ENCODE measurements around the gene NECAB2.

Gene NECAB2

DNA sequence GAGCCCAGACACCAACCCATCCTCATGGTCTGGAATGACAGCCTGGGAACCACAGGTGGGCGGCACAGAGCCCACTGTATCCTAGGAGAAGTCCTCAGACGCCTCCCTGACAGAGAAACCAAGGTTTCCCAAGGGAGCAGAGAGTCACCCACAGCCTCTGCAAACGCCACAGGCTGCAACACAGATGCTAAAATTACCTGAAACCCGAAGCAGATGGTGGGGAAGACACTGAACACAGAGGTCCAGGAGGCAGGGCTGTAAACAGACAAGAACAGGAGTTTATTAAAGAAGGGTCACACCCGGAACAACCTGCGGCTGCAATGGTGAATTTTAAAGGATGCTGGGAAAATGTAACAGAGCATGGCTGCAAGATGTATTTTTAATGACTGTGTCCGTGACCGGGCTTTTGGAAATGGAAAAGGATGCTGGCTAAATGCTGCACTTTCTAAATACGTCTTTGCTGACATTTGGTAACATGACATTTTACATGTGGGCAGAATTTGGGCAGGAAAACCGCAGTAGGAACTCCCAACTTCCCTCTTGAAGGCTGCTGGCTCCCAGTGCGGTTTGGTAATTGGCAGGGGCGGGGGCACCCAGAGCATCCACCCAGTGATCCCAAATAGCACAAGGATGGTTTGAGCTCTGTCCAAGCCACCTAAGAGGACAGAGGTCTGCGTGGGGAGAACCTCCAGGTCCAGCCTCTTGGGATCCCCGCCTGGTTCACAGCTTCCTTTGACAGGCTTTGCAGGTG, 61.4 kb downstream of the NECAB2 start:
- no peak for DNase-seq

DNA sequence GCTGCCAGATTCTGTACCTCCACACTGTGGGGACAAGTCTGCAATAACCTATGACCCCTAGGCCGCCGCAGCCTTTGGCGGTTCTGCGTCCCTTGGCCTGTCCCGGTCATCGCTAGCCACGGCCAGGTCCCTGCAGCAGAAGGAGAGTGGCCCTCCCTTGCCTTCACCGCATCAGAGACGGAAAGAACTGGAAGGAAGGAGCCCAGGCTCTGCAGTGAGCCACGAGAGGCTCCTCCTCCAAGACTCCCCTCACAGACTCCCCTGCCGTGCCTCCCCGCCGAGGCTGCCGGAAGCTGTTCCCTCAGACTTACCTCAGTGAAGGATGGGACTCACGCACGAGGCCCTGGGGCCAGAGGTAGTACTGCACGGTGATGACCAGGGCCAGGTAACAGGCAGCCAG, 63.5 kb downstream of the NECAB2 start:
- DNase-seq: no peak

DNA sequence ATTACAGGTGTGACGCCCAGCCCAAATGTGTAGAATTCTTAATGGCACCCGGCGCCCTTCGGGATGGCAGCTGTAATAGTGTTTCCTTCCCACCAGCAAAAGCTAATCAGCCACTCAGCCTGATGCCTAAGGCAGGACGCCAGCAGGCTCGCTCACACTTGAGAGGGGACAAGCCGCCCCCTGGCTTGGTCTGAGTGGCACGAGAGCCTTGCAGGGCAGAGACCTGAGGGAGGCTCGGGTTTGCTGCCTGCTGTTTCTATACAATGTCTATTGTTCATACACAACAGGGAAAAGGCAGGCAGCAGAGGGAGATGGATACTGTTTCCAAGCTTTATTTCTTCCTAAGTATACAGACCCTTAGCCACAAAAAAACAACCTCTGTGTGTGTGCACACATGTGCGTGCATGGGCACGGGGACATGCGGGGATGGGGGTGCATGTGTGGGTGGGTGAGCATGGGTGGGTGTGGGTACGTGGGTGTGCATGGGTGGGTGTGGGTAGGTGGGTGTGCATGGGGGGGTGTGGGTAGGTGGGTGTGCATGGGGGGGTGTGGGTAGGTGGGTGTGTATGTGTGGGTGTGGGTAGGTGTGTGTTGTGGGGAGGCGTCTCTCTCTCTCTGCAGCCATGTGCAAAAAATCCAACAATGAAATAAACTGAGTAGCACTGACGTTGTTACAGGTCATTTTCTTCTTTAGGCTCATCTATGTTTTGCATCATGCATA, 64.6 kb downstream of the NECAB2 start:
- no peak for DNase-seq

DNA sequence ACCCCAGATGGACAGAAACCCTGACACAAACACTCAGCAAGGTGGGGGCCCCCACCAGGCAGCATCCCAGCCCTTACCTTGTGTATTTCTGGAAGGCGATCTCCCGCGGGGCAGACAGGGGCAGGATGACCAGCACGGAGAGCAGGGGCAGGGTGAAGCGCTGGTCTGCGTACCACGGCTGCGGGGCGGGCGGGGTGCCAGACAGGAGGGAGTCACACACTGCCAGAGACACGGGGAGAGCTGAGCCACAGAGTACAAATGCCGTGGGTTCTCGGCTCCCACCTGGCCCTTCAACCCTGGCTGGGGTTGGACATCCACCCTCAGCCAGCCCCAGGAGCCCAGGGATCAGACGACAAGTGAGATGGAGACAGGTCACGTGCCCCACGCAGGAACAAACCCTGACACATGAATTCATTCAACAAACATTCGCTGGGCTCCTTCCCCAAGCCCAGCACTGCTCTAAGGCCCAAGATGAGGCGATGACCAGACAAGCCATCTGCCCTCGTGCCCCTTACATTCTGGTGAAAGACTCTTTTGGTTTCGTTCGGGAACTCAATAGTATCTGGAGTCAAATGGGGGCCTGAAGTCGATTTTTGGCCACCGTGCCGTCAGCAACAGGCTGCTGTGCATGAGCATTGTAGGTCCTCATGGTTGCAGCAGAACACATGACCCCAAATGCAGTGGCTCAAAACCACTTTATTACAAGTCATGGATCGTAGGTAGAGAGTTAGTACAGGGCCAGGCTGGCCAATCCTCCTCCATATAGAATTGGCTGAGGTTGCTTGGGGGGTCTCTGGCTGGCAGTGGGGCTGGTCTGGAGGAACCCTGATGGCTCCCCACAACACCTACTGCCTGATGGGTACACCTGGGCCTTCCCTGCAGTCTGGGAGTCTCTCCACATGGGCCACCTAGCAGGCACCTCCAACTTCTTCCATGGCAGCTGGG, 65.5 kb downstream of the NECAB2 start:
- DNase-seq: no peak

DNA sequence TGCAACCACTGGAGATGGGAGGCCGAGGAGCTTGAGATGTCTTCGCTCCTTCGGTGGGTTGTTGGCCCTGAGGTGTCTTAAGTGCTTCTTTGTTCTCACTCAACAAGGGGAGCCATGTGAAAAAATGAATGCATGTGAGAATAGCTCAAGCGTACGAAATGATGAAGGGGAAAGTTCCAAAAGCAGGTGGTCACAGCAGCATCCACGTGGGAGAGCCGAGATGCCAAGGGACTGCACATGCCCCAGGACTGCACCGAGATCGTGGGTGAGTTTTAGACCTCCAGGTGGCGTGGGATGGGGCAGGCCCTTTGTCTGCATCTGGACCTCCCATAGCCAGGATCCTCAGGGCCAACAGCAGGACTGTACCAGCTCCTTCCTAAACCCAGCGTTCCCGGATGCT, 66.5 kb downstream of the NECAB2 start:
- DNase-seq: no peak

DNA sequence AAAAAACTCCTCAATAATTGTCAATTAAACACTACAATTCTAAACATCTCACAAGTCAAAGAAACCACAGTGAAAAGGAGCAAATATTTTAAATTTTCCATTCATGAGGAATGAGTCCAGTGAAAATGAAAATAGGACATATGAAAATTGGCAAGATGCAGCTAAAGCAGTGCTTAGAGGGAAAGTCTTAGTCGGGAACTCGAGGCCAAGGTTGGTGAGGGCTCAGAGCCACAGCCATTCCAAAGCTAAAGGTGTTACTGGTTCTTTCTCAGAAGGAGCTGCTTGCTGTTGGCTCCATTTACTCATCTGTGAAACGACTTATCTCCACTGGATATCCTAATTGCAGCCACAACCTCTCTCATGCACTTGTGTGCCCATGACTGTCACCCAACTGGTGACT, 68.1 kb downstream of the NECAB2 start:
- DNase-seq: no peak

DNA sequence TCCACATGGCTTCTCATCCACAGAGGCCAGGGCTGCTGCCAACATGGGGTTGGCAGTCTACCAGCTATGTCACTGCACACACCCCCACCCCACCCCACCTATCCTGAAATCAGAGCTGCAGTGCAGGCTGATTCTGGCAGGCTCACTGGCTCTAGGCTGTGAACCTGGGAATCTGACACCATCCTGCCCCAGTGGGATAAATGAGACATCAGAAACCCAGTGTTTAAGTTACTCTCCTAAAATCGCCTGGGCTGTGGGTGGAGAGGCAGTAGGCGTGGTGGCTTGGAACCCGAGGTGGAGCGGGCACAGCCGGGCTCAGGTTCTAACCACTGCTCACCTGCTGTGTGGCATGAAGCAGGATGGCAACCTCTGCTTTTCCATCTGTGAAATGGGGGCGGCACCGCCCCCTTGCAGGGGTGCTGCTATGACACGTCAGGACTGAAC, 69.0 kb downstream of the NECAB2 start:
- no peak for DNase-seq

DNA sequence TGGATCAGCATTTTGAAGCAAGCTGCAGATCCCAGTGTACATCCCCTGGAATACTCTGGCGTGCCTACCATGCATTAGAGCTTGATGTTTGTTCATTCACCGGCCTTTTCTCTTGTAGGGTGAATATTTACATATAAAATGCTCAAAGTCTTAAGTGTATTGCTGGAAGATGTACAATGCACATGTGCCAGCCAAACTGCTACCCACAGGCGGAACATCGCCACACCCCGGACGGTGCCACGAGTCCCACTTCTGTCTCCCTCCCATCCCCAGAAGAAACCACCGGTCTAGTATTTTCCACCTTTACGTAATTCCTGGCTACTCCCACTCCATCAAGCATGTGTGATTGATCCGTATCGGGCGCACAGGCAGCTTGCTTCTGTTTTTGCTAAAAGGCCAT, 70.4 kb downstream of the NECAB2 start:
- no peak for DNase-seq

DNA sequence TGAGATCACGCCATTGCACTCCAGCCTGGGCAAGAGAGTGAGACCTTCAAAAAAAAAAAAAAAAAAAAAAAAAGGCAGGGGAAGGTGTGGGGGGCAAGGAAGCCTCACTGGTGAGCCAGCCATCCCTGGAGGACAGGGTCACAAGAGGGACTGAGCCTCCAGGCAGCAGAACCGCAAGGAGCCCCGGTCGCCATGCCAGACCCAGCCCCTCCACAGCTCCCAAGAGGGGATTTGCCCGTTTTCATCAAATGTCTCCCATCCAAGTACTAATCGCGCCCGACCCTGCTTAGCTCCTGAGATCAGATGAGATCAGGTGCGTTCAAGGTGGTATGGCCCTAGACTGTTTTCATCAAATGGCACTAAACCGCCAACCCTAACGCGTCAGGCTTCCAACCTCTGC, 71.7 kb downstream of the NECAB2 start:
- DNase-seq: no peak

DNA sequence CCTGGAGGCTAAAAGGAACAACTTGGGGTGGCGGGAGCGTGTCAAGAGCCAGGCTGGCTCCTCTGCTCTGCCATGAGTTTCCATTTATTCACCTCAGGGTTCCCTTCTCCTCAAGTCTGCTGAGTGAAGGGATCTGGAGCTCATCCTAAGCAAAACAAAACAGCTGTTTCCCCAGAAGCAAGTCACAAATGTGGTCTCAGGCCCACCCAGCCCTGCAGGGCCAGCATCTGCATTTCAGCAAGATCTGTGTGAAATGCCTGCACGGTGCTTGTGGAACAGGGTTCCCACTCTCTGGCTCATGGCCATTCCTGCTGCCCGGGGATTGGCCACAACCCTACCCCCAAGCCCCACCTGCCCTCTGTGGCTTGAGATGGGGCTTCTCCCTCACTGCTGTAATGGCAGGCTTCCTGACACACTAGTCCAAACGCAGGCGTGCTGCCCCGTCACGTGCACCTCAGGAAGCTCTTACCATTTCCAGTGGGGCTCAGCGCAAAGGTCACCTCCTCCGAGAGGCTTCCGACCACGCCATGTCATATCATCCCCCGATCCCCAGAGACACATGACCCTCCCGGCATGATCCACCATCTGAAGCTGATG, 72.3 kb downstream of the NECAB2 start:
- DNase-seq: no peak

DNA sequence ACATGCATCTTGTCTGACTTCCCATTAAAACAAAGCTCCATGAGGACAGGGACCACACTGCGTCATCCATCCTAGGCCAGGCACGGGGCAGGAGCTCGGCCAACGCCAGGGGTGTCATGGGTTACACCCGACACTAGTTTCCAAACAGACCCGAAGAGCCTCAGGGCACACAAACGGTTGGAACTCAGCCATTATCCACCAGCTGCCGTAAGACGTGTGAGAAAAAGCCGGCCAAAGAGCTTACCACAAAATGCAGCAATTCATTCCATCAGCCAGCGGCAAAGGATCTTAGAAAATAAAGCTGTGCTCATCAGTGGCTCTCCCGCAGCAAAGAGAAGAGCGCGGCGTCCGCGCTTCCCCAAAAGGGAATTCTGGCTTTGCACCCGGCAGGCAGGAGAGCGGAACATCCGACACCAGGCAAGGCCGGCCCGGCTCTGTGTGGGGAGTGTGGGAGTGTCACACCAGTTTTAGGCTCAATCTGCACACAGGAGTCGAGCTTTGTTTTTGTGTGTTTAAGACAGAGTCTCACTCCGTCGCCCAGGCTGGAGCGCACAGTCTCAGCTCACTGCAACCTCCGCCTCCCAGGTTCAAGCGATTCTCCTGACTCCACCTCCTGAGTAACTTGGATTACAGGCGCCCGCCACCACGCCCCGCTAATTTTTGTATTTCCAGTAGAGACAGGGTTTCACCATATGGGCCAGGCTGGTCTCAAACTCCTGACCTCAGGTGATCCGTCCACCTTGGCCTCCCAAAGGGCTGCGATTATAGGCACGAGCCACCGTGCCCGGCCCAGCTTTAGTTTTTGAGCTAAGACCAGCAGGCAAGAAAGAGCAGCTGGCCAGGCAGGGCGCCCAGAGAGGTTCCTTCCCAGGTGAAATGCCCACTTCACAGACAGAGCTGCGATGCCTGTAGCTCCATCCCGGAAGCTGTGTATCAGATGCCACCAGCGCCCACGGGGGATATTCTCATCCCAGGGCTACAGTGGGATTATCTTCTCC, 73.1 kb downstream of the NECAB2 start:
- no peak for DNase-seq

DNA sequence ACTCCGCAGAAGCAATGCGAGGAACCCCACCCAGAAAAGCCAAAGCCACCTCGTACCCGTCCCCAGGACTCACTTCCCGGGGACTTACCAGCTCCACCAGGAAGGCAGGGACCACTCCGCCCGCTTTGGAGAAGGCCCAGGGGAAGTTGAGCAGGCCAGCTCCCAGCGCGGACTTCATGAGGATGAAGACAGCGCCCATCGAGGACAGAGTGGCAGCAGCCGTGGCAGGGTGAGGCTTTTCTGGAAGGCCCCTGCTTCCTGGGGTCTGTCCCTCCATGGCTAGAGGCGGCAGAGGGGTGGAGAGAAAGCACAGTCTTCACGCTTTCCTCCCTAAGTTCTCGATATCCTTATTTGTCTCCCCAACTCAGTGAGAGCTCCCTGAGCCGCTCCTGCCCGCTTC, 73.8 kb downstream of the NECAB2 start:
- no peak for DNase-seq

DNA sequence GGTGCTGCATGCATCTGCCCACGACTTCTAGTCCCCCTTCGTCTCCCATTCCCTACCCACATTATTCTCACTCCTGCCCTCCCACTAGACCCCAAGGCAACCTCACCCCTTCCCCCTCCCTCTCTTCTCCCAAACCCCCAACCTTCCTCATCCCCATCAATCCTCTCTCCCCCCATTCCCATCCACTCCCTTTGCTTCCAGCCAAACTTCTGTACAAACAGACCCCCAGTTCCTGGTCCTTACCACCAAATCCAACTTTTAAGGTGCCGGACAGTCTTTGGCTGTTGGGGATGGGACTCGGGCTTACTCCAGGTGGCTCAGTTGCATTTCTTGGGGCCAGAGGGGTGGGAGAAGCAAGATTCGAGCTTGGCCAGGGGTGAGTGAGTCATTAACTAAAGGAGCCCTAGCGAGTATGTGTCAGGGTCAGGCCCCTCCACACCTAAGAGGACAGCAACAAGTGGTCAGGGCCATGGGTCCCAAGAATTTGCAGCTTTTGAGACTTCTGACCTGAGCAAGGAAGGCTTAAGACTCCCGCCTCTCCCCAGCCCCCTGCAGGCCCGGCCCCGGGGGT, 74.3 kb downstream of the NECAB2 start, which contains the start of gene SLC38A8:
TSS of gene SLC38A8 (minus strand) at position 488 of the 571 bp plus-strand sequence. CDS start 638 bp downstream, outside the sequence.
- no peak for DNase-seq

DNA sequence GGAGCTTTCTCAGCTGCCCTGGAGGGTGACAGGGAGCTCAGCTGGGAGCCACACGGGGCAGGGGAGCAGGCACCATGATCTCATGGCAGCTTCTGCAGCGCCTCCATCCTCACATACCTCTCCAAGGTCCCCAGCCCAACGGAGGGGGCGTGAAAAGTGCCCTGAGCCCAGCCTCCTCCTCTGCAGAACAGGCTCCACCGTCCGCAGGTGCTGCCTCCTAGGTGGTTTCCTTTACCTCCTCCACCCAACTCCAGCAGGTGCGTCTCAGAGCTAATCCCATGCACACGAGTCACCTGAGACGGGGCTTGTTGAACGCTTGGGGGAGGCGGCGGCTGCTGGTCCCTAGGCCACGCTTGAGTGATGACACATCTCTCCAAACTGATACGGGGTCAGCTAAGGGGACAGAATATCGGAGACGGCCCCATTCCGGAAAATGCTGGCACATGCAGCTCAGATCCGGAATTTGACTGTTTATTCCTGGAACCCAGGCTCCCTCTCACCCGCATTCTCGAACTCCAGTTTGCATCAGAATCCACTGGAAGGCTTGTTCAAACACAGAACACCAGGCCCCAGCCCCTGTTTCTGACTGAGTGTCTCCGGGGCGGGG, 74.9 kb downstream of the NECAB2 start:
- no peak for DNase-seq

DNA sequence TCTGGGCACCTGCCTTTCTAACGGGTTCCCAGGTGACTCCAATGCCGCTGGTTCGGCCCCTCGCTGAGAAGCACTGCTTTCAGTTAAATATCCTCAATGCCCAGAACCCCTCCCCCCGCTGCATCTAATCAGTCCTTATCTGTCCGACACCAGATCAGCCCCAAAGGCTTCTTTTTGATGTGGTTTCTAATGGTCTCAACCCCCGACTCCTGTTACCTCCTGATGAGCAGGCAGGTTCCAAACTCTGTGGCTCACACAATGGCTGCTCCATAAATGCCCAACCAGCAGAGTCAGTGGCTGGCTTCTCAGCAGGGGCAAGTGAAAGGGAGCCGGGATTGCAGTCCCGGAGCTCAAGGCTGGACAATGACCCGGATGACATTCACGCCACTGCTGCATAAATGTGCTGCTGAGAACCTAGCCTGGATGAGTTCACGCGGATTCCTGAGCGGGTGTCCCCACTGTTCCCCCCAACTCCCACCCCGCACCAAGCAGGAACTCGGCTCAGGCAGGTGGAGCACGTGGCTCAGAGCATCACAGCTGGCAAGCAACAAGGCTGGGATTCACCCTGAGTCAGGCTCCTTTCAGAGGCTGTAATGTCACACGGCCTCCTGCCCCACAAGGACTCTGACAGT, 75.6 kb downstream of the NECAB2 start:
- DNase-seq: no peak

DNA sequence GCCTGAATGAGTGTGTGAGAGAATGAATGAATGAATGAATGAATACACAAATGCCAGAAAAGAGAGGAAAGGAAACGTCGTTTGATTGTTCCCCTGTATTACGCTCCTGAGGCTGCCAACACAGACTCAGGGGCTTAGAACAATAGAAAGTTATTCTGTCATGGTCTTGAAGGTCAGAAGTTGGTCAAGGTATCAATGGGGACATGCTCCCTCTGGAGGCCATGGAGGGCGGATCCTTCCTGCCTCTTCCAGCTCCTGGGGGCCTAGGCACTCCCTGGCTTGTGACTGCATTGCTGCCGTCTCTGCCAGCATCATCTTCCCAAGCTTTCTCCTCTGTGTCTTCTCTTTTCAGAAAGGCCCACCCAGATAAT, 76.1 kb downstream of the NECAB2 start:
- no peak for DNase-seq

DNA sequence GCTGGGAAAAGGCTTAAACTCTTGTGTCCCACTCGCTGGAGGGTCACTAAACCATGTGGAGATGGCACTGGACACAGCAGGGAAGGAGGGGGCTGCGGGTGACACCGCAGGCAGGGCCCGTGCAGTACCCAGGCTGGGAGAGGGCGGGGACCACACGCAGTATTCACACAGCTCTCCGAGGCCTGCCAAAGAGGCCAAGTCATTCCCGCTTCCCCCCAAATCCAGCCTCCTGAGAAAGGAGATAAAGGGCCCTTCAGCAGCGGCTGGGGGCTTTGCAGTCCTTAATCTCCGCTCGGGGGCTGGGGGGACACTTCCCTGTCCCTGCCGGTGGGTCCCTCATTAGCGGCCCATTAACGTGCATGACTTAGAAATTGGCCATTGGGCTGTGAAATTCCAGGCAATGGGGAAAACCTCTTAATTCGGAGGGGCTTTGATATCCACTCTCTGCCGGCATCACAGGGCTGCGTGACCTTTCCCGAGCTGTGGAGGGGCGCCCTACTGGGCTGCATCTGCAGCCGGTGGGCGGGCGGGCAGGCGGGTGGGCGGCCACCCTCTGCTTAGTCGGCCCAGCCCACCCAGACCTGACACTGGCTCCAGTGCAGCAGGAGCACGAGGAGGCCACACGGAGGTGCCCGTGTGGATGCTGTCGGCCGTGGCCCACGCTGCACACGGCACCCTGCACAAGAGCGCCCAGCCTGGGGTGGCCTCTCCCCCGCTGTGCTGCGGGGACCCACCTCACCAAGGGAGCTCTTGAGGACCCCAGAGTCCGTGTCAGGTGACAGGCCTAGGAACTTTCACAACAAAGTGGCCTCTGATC, 77.2 kb downstream of the NECAB2 start:
- DNase-seq: no peak

DNA sequence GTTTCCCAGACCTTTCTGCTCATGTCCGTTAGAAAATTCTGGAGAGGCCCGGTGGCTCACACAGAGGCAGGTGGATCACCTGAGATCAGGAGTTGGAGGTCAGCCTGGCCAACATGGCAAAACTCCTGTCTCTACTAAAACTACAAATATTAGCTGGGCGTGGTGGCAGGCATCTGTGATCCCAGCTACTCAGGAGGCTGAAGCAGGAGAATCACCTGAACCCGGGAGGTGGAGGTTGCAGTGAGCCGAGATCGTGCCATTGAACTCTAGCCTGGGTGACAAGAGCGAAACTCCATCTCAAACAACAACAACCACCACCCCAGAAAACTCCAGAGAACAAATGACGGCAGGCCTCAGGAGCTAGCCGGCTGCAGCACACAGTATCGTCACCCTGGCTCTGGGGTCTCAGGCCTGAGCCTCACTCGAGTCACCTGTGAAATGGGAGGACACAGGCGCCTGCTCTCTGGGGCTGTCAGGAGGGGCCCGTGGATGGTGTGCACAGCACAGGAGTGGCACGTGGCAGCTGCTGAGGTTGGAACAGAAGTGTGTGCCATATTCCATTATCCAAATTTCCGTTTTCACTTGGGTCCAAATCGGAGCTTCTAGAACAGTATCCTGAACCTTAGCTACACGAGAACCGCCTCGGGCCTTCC, 77.9 kb downstream of the NECAB2 start:
- no peak for DNase-seq

DNA sequence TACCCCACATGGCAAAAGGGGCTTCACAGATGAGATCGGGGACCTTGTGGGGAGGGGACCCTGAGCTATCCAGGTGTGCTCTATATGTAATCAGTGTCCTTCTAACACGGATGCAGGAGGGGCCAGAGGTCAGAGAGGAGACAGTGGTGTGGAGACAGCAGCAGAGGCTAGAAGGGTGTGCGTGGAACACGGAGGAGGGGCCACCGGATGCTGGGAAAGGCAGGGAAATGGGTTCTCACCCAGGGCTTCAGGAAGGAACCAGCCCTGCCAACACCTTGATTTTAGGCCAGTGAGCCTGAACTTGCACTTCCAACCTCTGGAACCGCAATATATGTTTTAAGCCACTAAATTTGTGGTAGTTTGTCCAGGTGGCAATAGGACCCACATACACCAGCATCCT, 79.2 kb downstream of the NECAB2 start:
- no peak for DNase-seq

All from CD4-positive, alpha-beta T cell treated with Interleukin-6 for 4 hours (primary cell).